H54 (cell line): Measurements from ENCODE around the gene COMMD7.

ENCODE experiments used
- DNase-seq: peaks from one replicate; pipeline ENCODE4 v3.0.0; 2011; ENCODE audit warnings: low spot score, mixed read lengths; ENCODE audit not compliant: insufficient read length
- FAIRE-seq: peaks from 3 replicates; lab custom pipeline; 2011; peaks lifted over from hg19 to GRCh38; lab: Jason Lieb, UNC
- POLR2A ChIP-seq: IDR thresholded peaks from 2 replicates; pipeline ENCODE4 v1.6.1; 2011; ENCODE audit warnings: low read depth, mild to moderate bottlenecking, low read length

COMMD7 gene

DNA sequence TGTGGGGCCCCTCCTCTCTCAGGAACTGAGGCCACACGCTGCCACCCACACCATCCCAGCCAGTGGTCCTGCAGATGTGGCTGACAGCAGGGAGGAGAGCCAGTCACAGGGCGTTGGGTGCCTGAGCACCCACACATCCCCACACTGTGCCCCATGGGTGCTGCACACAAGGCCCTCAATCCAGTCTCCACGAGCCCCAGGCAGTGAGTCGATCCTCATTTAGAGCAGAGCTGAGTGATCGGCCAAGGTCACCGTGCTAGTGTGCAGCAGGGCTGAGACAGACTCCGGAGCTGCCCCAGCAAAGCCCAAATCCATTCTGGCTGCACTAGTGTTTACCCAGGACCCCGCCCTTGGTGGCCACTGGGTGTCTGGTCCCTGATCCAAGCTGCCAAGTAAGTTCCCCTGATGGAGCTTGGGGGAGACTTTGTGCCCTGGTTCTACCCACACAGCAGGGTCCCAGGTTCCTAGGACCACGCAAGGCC is 78.5 kb downstream of the COMMD7 start:
- FAIRE-seq (no peak), DNase-seq (no peak)
- no peak for TF ChIP-seq POLR2A

DNA sequence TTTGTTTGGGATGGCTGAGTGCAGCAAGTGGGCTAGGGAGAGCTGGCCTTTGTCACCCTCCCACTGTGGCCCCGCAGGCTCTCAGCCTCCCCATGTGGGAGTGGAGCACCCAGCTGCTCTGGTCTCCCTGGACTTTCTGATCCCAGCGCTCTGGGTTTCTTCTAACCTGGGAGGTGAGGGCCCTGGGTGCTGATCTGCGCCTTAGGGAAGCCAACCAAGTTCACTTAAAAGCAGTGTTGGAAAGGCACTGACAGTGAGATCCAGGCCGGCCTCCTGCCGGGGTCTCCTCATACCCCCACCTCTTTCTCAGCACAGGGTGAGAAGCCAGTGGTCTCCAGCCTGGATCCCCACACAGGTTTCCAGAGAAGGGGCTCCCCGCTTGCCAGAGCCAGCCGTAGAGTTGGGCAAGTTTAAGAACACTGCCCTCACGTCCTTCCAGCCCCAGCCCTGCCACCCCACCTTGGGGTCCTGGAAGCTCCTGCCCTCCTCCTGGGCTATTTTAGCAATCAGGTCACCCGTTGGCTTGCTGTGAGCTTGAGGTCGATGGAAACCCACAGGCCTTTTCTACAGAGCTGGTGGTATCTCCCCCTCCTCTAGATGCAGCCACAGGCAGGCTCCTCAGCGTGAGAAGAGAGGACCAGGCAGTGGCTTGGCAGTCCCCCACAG is 79.1 kb downstream of the COMMD7 start:
- DNase-seq (no peak), FAIRE-seq (no peak)
- TF ChIP-seq POLR2A: no peak

DNA sequence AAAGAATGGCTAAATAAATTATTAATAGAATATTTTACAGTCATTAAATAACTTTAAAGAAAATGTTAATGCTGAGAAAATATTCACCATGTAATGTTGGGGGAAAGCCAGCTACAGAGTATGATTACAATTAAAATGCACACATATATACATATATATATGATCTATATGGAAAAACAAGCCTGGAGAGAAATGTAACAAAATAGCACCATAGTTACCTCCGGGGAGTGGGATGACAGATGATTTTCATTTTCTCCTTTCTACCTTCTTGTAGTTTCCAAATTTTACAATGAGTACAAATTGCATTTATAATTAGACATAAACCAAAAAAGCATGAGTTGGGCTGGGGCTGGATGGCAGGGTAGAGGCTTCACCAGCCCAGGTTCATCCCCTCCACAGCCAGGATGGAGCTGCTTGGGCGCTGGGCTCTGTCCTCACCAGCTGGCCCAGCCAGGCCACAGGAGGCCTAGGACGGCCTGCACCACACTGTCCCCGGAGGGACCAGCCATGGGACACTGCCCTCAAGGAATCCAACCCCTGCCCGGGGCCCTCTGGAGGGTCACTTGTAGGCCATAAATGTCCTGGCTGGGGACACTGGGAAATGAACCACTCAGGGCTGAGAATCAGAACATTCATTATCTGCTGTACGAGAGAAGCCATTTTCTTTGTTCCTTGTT is 79.8 kb downstream of the COMMD7 start:
- TF ChIP-seq POLR2A: no peak
- FAIRE-seq (no peak), DNase-seq (no peak)

DNA sequence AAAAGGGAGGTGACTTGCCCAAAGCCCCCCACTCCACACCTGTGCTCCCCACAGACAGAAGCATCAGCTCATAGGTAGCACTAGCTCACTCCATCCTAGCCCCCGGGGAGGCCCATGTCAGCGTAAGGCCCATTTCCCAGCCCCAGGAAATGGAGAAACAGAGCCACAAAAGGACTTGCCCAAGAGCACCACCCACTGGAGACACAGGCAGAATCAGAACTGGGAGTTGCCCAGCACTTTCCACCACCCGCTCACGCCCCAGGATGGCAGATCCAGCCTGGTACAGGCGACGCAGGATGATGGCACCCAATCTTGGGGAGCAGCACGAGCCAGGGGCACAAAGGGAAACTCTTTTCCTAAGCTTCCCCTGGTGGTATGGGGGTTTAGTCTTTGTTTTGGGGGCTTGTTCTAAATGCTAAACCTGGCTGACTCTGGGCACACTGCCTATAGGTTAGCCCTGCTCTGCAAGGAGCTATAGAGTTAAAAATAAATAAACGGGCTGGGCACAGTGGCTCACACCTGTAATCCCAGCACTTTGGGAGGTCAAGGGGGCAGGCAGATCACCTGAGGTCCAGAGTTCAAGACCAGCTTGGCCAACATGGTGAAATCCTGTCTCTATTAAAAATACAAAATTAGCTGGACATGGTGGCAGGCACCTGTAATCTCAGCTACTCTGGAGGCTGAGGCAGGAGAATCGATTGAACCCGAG is 81.3 kb downstream of the COMMD7 start:
- no peak for FAIRE-seq
- no peak for DNase-seq
- no peak for TF ChIP-seq POLR2A

DNA sequence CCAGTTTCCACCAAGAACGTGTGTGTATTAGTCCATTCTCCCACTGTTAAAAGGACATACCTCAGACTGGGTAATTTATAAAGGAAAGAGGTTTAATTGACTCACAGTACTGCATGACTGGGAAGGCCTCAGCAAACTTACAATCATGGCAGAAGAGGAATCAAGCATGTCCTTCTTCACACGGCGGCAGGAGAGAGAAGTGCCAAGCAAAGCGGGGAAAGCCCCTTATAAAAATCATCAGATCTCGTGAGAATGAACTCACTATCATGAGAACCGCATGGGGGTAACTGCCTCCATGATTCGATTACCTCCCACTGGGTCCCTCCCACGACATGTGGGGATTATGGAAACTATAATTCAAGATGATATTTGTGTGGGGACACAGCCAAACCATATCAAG is 82.6 kb downstream of the COMMD7 start:
- FAIRE-seq (no peak), DNase-seq (no peak)
- no peak for TF ChIP-seq POLR2A

DNA sequence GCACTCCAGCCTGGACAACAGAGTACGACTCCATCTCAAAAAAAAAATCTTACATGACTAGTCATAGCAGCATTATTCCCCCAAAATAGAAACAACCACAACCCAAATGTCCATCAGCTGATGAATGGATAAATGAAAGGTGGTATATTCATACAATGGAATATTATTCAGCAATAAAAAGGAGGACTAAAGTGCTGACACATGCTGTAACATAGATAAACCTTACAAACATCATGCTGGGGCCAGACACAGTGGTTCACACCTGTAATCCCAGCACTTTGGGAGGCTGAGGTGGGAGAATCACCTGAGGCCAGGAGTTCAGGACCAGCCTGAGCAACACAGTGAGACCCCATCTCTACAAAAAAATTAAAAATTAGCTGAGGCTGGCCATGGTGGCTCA is 86.4 kb downstream of the COMMD7 start:
- no peak for DNase-seq
- no peak for FAIRE-seq
- no peak for TF ChIP-seq POLR2A

DNA sequence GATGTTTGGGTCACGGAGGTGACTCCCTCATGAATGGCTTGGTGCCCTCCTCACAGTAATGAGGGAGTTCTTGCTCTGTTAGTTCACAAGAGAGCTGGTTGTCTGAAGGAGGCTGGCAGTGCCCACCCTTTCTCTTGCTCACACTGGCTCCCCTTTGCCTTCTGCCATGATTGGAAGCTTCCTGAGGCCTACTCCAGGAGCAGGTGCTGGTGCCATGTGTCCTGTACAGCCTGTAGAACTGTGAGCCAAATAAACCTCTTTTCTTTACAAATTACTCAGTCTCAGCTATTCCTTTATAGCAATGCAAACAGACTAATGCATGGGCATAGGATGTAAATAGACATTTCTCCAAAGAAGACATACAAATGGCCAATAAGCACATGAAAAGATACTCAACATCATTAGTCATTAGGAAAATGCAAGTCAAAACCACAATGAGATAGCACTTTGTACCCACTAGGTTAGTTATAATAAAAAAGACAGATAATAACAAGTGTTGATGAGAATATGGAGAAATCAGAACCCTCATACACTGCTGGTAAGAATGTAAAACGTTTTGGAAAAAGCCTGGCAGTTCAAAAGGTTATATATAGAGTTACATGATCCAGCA is 87.3 kb downstream of the COMMD7 start:
- FAIRE-seq (no peak), DNase-seq (no peak)
- no peak for TF ChIP-seq POLR2A

DNA sequence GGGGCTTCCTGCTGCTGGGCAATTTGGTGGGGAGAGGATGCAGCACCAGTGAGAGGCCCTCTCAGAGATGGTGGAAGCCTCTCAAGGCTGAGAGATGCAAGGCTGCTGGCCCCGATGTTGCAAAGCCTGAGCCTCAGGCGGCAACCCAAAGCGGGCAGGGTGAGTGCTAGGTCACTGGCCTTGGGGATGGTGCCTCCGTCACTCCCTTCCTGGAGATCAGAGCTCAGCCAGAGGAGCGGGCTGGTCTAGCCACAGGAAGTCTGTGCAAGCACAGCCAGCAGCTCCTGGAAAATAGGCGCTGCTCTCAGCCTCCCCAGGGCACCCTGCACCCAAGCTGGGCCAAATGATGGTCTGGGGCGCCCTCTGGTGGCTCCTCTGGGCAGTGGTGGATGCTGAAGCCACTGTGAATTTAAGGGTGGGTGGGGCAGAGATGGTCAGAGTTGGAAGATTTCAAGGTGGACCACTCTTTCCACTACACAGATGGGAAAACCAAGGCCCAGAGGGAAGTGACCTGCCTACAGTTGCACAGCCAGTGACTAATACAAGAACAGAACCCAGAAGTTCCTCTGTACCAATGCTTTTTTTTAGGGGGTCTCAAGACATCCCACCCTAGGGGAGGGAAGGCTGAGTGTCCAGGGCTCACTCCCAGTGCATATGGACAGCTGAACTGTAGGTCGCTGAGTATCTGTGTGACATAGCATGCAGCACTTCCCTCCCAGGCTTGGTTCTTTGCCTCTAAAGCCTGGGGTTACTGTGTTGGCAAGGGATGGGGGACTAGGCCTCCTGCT is 90.3 kb downstream of the COMMD7 start:
- FAIRE-seq (no peak), DNase-seq (peak; percentile 92)
- TF ChIP-seq POLR2A: no peak
